ENCODE measurements around the gene PLLP. TPM values are rescaled to one million over a fixed set of nuclear protein-coding genes. Genes with fewer than 3 reads are reported as not detected.

PLLP gene
- total and polyA plus RNA-seq, 2 experiments from 2014 or later: 1.3 to 6.1 TPM

DNA sequence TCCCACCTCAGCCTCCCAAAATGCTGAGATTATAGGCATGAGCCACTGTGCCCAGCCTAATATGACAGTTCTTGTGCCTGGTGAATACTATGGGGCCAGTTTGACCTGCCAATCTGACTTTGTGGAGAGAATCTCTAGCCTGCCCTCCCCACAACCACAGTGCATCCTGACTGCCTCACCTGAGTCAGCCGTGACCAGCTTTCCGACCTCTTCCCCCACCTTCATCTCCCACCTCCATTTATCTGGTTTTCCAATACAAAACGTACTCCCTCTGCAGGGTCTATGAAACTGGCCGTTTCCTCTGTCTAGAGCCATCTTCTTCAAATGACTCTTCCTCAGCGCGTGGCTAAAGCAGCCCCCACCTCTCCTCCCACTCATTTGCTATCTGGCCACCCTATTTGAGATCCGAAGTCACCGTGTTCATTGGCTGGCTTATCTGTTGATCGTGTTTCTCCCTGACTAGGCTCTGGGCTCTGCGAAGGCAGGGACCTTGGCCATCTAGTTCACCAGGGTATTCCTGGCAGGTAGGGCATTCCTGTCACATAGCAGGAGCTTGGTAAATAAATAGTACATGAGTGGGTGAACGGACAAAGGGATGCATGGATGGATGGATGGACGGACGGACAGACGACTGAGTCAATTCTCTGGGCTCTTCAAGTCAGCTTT is 22.3 kb upstream of the PLLP start (continued):
- TF ChIP-seq, protein P1, sequence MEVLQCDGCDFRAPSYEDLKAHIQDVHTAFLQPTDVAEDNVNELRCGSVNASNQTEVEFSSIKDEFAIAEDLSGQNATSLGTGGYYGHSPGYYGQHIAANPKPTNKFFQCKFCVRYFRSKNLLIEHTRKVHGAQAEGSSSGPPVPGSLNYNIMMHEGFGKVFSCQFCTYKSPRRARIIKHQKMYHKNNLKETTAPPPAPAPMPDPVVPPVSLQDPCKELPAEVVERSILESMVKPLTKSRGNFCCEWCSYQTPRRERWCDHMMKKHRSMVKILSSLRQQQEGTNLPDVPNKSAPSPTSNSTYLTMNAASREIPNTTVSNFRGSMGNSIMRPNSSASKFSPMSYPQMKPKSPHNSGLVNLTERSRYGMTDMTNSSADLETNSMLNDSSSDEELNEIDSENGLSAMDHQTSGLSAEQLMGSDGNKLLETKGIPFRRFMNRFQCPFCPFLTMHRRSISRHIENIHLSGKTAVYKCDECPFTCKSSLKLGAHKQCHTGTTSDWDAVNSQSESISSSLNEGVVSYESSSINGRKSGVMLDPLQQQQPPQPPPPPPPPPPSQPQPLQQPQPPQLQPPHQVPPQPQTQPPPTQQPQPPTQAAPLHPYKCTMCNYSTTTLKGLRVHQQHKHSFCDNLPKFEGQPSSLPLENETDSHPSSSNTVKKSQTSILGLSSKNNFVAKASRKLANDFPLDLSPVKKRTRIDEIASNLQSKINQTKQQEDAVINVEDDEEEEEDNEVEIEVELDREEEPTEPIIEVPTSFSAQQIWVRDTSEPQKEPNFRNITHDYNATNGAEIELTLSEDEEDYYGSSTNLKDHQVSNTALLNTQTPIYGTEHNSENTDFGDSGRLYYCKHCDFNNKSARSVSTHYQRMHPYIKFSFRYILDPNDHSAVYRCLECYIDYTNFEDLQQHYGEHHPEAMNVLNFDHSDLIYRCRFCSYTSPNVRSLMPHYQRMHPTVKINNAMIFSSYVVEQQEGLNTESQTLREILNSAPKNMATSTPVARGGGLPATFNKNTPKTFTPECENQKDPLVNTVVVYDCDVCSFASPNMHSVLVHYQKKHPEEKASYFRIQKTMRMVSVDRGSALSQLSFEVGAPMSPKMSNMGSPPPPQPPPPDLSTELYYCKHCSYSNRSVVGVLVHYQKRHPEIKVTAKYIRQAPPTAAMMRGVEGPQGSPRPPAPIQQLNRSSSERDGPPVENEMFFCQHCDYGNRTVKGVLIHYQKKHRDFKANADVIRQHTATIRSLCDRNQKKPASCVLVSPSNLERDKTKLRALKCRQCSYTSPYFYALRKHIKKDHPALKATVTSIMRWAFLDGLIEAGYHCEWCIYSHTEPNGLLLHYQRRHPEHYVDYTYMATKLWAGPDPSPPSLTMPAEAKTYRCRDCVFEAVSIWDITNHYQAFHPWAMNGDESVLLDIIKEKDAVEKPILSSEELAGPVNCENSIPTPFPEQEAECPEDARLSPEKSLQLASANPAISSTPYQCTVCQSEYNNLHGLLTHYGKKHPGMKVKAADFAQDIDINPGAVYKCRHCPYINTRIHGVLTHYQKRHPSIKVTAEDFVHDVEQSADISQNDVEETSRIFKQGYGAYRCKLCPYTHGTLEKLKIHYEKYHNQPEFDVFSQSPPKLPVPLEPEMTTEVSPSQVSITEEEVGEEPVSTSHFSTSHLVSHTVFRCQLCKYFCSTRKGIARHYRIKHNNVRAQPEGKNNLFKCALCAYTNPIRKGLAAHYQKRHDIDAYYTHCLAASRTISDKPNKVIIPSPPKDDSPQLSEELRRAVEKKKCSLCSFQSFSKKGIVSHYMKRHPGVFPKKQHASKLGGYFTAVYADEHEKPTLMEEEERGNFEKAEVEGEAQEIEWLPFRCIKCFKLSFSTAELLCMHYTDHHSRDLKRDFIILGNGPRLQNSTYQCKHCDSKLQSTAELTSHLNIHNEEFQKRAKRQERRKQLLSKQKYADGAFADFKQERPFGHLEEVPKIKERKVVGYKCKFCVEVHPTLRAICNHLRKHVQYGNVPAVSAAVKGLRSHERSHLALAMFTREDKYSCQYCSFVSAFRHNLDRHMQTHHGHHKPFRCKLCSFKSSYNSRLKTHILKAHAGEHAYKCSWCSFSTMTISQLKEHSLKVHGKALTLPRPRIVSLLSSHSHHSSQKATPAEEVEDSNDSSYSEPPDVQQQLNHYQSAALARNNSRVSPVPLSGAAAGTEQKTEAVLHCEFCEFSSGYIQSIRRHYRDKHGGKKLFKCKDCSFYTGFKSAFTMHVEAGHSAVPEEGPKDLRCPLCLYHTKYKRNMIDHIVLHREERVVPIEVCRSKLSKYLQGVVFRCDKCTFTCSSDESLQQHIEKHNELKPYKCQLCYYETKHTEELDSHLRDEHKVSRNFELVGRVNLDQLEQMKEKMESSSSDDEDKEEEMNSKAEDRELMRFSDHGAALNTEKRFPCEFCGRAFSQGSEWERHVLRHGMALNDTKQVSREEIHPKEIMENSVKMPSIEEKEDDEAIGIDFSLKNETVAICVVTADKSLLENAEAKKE (CRISPR knock-in tag; IDR thresholded peaks at IDR 0.05): no peak
- TF ChIP-seq STAT1 (IDR thresholded peaks at IDR 0.05; ENCODE audit: unreplicated experiment): no peak
- TF ChIP-seq, protein P2, sequence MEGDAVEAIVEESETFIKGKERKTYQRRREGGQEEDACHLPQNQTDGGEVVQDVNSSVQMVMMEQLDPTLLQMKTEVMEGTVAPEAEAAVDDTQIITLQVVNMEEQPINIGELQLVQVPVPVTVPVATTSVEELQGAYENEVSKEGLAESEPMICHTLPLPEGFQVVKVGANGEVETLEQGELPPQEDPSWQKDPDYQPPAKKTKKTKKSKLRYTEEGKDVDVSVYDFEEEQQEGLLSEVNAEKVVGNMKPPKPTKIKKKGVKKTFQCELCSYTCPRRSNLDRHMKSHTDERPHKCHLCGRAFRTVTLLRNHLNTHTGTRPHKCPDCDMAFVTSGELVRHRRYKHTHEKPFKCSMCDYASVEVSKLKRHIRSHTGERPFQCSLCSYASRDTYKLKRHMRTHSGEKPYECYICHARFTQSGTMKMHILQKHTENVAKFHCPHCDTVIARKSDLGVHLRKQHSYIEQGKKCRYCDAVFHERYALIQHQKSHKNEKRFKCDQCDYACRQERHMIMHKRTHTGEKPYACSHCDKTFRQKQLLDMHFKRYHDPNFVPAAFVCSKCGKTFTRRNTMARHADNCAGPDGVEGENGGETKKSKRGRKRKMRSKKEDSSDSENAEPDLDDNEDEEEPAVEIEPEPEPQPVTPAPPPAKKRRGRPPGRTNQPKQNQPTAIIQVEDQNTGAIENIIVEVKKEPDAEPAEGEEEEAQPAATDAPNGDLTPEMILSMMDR (conservative IDR thresholded peaks at IDR 0.05; ENCODE audit: low read depth in 2 of 2): no peak

- Histone ChIP-seq H3K9me2 (ENCODE audit: insufficient read depth) (no peaks in the 10 kb centered on the region), H3K27ac (ENCODE audit: low read depth) (no peak overlapping the region), H4K20me1 (replicated peaks; ENCODE audit: insufficient read depth) (no peaks in the 10 kb centered on the region), H3K4me3 (no peak overlapping the region), H2AFZ (no peak overlapping the region), H3K27me3 (ENCODE audit: insufficient read depth) (no peaks in the 10 kb centered on the region), H3K79me2 (replicated peaks; ENCODE audit: insufficient read depth) (no peaks in the 10 kb centered on the region), H3K4me1 (ENCODE audit: insufficient read depth) (peaks cover 6% of the 10 kb centered on the region; the same call in 1 of the 2 replicates), H3K4me2 (no peak overlapping the region), H3K36me3 (ENCODE audit: insufficient read depth) (no peaks in the 10 kb centered on the region), H3F3A (replicated peaks; ENCODE audit: low read depth) (no peaks in the 10 kb centered on the region)
- ATAC-seq (no peak), DNase-seq (ENCODE audit: low spot score) (no peak)
- Mint-ChIP-seq H3K27ac (no peak overlapping the region), H3K9me3 (no peaks in the 10 kb centered on the region), H3K4me3 (no peak overlapping the region), H3K27me3 (ENCODE audit: insufficient read depth, low read depth, poor library complexity) (peaks cover 8% of the 10 kb centered on the region), H3K36me3 (ENCODE audit: low read depth) (no peaks in the 10 kb centered on the region), H3K4me1 (peaks cover 6% of the 10 kb centered on the region)
- no peak for TF ChIP-seq JUNB (IDR thresholded peaks at IDR 0.05; ENCODE audit: unreplicated experiment)
- TF ChIP-seq, protein P3, sequence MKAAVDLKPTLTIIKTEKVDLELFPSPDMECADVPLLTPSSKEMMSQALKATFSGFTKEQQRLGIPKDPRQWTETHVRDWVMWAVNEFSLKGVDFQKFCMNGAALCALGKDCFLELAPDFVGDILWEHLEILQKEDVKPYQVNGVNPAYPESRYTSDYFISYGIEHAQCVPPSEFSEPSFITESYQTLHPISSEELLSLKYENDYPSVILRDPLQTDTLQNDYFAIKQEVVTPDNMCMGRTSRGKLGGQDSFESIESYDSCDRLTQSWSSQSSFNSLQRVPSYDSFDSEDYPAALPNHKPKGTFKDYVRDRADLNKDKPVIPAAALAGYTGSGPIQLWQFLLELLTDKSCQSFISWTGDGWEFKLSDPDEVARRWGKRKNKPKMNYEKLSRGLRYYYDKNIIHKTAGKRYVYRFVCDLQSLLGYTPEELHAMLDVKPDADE (IDR thresholded peaks at IDR 0.05): no peak
Observed at GRCh38 chr16:57305159-57305811, 20.8 kb upstream of the PLLP start.

Data from GM23338 (cell line).